ENCODE data around the gene ANXA6.

- TF ChIP-seq CTCF (IDR thresholded peaks at IDR 0.05; ENCODE audit: low read depth, low read length) (no peak), EZH2phosphoT487 (IDR thresholded peaks at IDR 0.05; ENCODE audit: low read depth) (no peak)
Observed at GRCh38 chr5:151113651-151114050, 43.9 kb downstream of the ANXA6 start.

Data from OCI-LY3 (cell line).